ENCODE results near the gene SGCD. TPM values are rescaled to one million over a fixed set of nuclear protein-coding genes. Genes with fewer than 3 reads are reported as not detected.
A peak's percentile ranks its signal among the peaks of the same experiment; 100 is the strongest.
"Not testable (repeated sequence)": the region's sequence is repeated elsewhere in the genome, so short reads cannot be mapped to it uniquely, and the experiment has no call there.

SGCD gene
- total RNA-seq, 8 experiments from 2014 or later, result 0.29 to 56.2 (median 7.9) TPM

GRCh38 chr5:156589104-156589945, 262.4 kb downstream of the SGCD start:
- in situ Hi-C loops (cut with MboI; ENCODE audit: low pct_unique_long_range_greater_than_20kb in 2 of 9, low sequenced_read_pairs in 9 of 9, unreplicated experiment in 9 of 9), result no loop called here
- 53 to 100% (median 89%) methylated on average over 1 to 4 of the region's 4 CpGs; no CpG with 5 or more reads in 1 of the 10 experiments for WGBS, 10 experiments
- peaks cover 2 to 5% of the 10 kb centered on the region in 2 donors for H3K4me1 ChIP-seq (replicated peaks in 1 of 2)
- H3K4me3 ChIP-seq, result no peak overlapping the region
- no peak overlapping the region for H3K27ac ChIP-seq
- ATAC-seq (replicated peaks in 6 of 8), result no peak

GRCh38 chr5:156589946-156590216, 262.9 kb downstream of the SGCD start:
- peaks cover 2 to 5% of the 10 kb centered on the region in 2 donors for H3K4me1 ChIP-seq (replicated peaks in 1 of 2)
- peak in 1 of 8 experiments; percentile 40 for ATAC-seq (replicated peaks in 6 of 8)
- no peak overlapping the region for H3K4me3 ChIP-seq
- in situ Hi-C loops (cut with MboI; ENCODE audit: low pct_unique_long_range_greater_than_20kb in 2 of 9, low sequenced_read_pairs in 9 of 9, unreplicated experiment in 9 of 9), result no loop called here
- no peak overlapping the region for H3K27ac ChIP-seq
- WGBS, 10 experiments, result 38 to 100% (median 76%) methylated on average over 1 to 4 of the region's 4 CpGs; no CpG with 5 or more reads in 1 of the 10 experiments

- peaks cover 2 to 5% of the 10 kb centered on the region in 2 donors for H3K4me1 ChIP-seq (replicated peaks in 1 of 2)
- no peak overlapping the region for H3K27ac ChIP-seq
- peak in 4 of 8 experiments; percentile 30 to 52 (median 42) for ATAC-seq (replicated peaks in 6 of 8)
- in situ Hi-C loops (cut with MboI; ENCODE audit: low pct_unique_long_range_greater_than_20kb in 2 of 9, low sequenced_read_pairs in 9 of 9, unreplicated experiment in 9 of 9), result no loop called here
- H3K4me3 ChIP-seq, result no peak overlapping the region
Measured at GRCh38 chr5:156590978-156591377, 264.0 kb downstream of the SGCD start.

GRCh38 chr5:156591631-156592030, 264.7 kb downstream of the SGCD start:
- Histone ChIP-seq H3K27ac (no peak overlapping the region), H3K4me3 (no peak overlapping the region), H3K4me1 (replicated peaks in 1 of 2) (peaks cover 2 to 5% of the 10 kb centered on the region in 2 donors)
- in situ Hi-C loops (cut with MboI; ENCODE audit: low pct_unique_long_range_greater_than_20kb in 2 of 9, low sequenced_read_pairs in 9 of 9, unreplicated experiment in 9 of 9), result no loop called here
- ATAC-seq (replicated peaks in 6 of 8), result peak in 3 of 8 experiments; percentile 14 to 46 (median 29)

GRCh38 chr5:156593546-156593945, 266.6 kb downstream of the SGCD start:
- H3K27ac ChIP-seq, result no peak overlapping the region
- H3K4me3 ChIP-seq, result no peak overlapping the region
- WGBS, 10 experiments, result 63 to 100% (median 83%) methylated on average over 1 of the region's 1 CpG; no CpG with 5 or more reads in 1 of the 10 experiments
- ATAC-seq (replicated peaks in 6 of 8), result no peak
- peaks cover 2 to 5% of the 10 kb centered on the region in 2 donors for H3K4me1 ChIP-seq (replicated peaks in 1 of 2)
- in situ Hi-C loops (cut with MboI; ENCODE audit: low pct_unique_long_range_greater_than_20kb in 2 of 9, low sequenced_read_pairs in 9 of 9, unreplicated experiment in 9 of 9), result no loop called here

GRCh38 chr5:156594406-156594805, 267.4 kb downstream of the SGCD start:
- Histone ChIP-seq H3K4me1 (replicated peaks in 1 of 2) (peaks cover 2 to 5% of the 10 kb centered on the region in 2 donors), H3K4me3 (no peak overlapping the region), H3K27ac (no peak overlapping the region)
- in situ Hi-C loops (cut with MboI; ENCODE audit: low pct_unique_long_range_greater_than_20kb in 2 of 9, low sequenced_read_pairs in 9 of 9, unreplicated experiment in 9 of 9), result no loop called here
- ATAC-seq (replicated peaks in 6 of 8), result no peak
- WGBS, 10 experiments, result 55 to 100% (median 78%) methylated on average over 1 of the region's 1 CpG; no CpG with 5 or more reads in 3 of the 10 experiments

- Histone ChIP-seq H3K4me1 (replicated peaks in 1 of 2) (peaks cover 0 to 2% of the 10 kb centered on the region in 2 donors), H3K4me3 (no peak overlapping the region), H3K27ac (no peak overlapping the region)
- ATAC-seq (replicated peaks in 6 of 8), result no peak
- in situ Hi-C loops (cut with MboI; ENCODE audit: low pct_unique_long_range_greater_than_20kb in 2 of 9, low sequenced_read_pairs in 9 of 9, unreplicated experiment in 9 of 9), result no loop called here
- WGBS, 10 experiments, result 58 to 100% (median 94%) methylated on average over 1 to 4 of the region's 4 CpGs; no CpG with 5 or more reads in 3 of the 10 experiments
Measured at GRCh38 chr5:156595132-156595787, 268.3 kb downstream of the SGCD start.

GRCh38 chr5:156597276-156597675, 270.3 kb downstream of the SGCD start:
- in situ Hi-C loops (cut with MboI; ENCODE audit: low pct_unique_long_range_greater_than_20kb in 2 of 9, low sequenced_read_pairs in 9 of 9, unreplicated experiment in 9 of 9), result no loop called here
- Histone ChIP-seq H3K4me1 (replicated peaks in 1 of 2) (no peaks in the 10 kb centered on the region), H3K27ac (no peak overlapping the region), H3K4me3 (no peak overlapping the region)
- no peak for ATAC-seq (replicated peaks in 6 of 8)
- WGBS, 10 experiments, result 56 to 100% (median 80%) methylated on average over 1 to 3 of the region's 3 CpGs; no CpG with 5 or more reads in 3 of the 10 experiments

GRCh38 chr5:156598964-156599363, 272.0 kb downstream of the SGCD start:
- Histone ChIP-seq H3K4me3 (no peak overlapping the region), H3K4me1 (replicated peaks in 1 of 2) (no peaks in the 10 kb centered on the region), H3K27ac (no peak overlapping the region)
- WGBS, 10 experiments, result 61 to 100% (median 83%) methylated on average over 1 to 2 of the region's 2 CpGs; no CpG with 5 or more reads in 1 of the 10 experiments
- in situ Hi-C loops (cut with MboI; ENCODE audit: low pct_unique_long_range_greater_than_20kb in 2 of 9, low sequenced_read_pairs in 9 of 9, unreplicated experiment in 9 of 9), result no loop called here
- no peak for ATAC-seq (replicated peaks in 6 of 8)

GRCh38 chr5:156610582-156610981, 283.6 kb downstream of the SGCD start:
- in situ Hi-C loops (cut with MboI; ENCODE audit: low pct_unique_long_range_greater_than_20kb in 2 of 9, low sequenced_read_pairs in 9 of 9, unreplicated experiment in 9 of 9); H3K4me1 ChIP-seq (replicated peaks in 1 of 2); H3K4me3 ChIP-seq; H3K27ac ChIP-seq; ATAC-seq (replicated peaks in 6 of 8): not testable (repeated sequence)
- 85 to 100% (median 94%) methylated on average over 1 to 6 of the region's 11 CpGs; no CpG with 5 or more reads in 6 of the 10 experiments for WGBS, 10 experiments

- H3K4me1 ChIP-seq (replicated peaks in 1 of 2), result no peaks in the 10 kb centered on the region
- 33 to 100% (median 80%) methylated on average over 1 to 2 of the region's 2 CpGs; no CpG with 5 or more reads in 1 of the 10 experiments for WGBS, 10 experiments
- in situ Hi-C loops (cut with MboI; ENCODE audit: low pct_unique_long_range_greater_than_20kb in 2 of 9, low sequenced_read_pairs in 9 of 9, unreplicated experiment in 9 of 9), result no loop called here
- H3K4me3 ChIP-seq, result no peak overlapping the region
- no peak overlapping the region for H3K27ac ChIP-seq
- no peak for ATAC-seq (replicated peaks in 6 of 8)
Measured at GRCh38 chr5:156615901-156616300, 288.9 kb downstream of the SGCD start.

- 50 to 100% (median 100%) methylated on average over 1 to 2 of the region's 2 CpGs; no CpG with 5 or more reads in 3 of the 10 experiments for WGBS, 10 experiments
- no peak for ATAC-seq (replicated peaks in 6 of 8)
- Histone ChIP-seq H3K27ac (no peak overlapping the region), H3K4me1 (replicated peaks in 1 of 2) (no peaks in the 10 kb centered on the region), H3K4me3 (no peak overlapping the region)
- in situ Hi-C loops (cut with MboI; ENCODE audit: low pct_unique_long_range_greater_than_20kb in 2 of 9, low sequenced_read_pairs in 9 of 9, unreplicated experiment in 9 of 9), result no loop called here
Measured at GRCh38 chr5:156617426-156617825, 290.5 kb downstream of the SGCD start.

- H3K4me1 ChIP-seq (replicated peaks in 1 of 2), result peaks cover 0 to 5% of the 10 kb centered on the region in 2 donors
- WGBS, 10 experiments, result 77 to 100% (median 95%) methylated on average over 1 to 7 of the region's 8 CpGs; no CpG with 5 or more reads in 1 of the 10 experiments
- in situ Hi-C loops (cut with MboI; ENCODE audit: low pct_unique_long_range_greater_than_20kb in 2 of 9, low sequenced_read_pairs in 9 of 9, unreplicated experiment in 9 of 9), result no loop called here
- H3K27ac ChIP-seq, result no peak overlapping the region
- no peak for ATAC-seq (replicated peaks in 6 of 8)
- H3K4me3 ChIP-seq, result no peak overlapping the region
Measured at GRCh38 chr5:156618601-156619000, 291.6 kb downstream of the SGCD start.

Measured in motor neuron (in vitro differentiated cells).